H9 (cell line): ENCODE results near the gene TRIM24. TPM values are rescaled to one million over a fixed set of nuclear protein-coding genes. Genes with fewer than 3 reads are reported as not detected.

Experiments used
- DNase-seq: peaks from one replicate; pipeline ENCODE4 v3.0.0-alpha.2; 2017
- H2AFZ ChIP-seq: one replicate; pipeline ENCODE4 v1.6.1; 2013; ENCODE audit warnings: mild to moderate bottlenecking, low read length, control low read depth, moderate library complexity
- H2AK5ac ChIP-seq: 2 replicates; pipeline ENCODE4 v1.6.1; 2013; ENCODE audit warnings: low read length, control low read depth, mixed read lengths; ENCODE audit not compliant: insufficient read length
- H2BK120ac ChIP-seq: one replicate; pipeline ENCODE4 v1.6.1; 2013; ENCODE audit warnings: low read depth, mild to moderate bottlenecking, low read length, control low read depth, inconsistent platforms; ENCODE audit not compliant: poor library complexity, severe bottlenecking
- H2BK12ac ChIP-seq: 2 replicates; pipeline ENCODE4 v1.6.1; 2013; ENCODE audit warnings: low read length, control low read depth, mixed read lengths, low read depth; ENCODE audit not compliant: insufficient read length
- H2BK15ac ChIP-seq: 2 replicates; pipeline ENCODE4 v1.6.1; 2013; ENCODE audit warnings: low read depth, low read length, control low read depth
- H2BK20ac ChIP-seq: one replicate; pipeline ENCODE4 v1.6.1; 2013; ENCODE audit warnings: low read depth, mild to moderate bottlenecking, low read length, control low read depth, inconsistent platforms; ENCODE audit not compliant: poor library complexity, severe bottlenecking
- H2BK5ac ChIP-seq: 2 replicates; pipeline ENCODE4 v1.6.1; 2013; ENCODE audit warnings: low read length, control low read depth, mixed read lengths; ENCODE audit not compliant: insufficient read length
- H3K14ac ChIP-seq: 2 replicates; pipeline ENCODE4 v1.6.1; 2013; ENCODE audit warnings: low read length, control low read depth; ENCODE audit not compliant: insufficient read depth
- H3K18ac ChIP-seq: 2 replicates; pipeline ENCODE4 v1.6.1; 2013; ENCODE audit warnings: low read depth, mild to moderate bottlenecking, mixed read lengths, low read length, control low read depth; ENCODE audit not compliant: insufficient read length
- H3K23ac ChIP-seq: 2 replicates; pipeline ENCODE4 v1.6.1; 2013; ENCODE audit warnings: low read length, control low read depth, mixed read lengths, low read depth; ENCODE audit not compliant: insufficient read length
- H3K23me2 ChIP-seq: 2 replicates; pipeline ENCODE4 v1.6.1; 2013; ENCODE audit warnings: low read depth, mild to moderate bottlenecking, mixed read lengths, low read length, control low read depth; ENCODE audit not compliant: insufficient read length, poor library complexity, severe bottlenecking
- H3K27ac ChIP-seq: 2 replicates; pipeline ENCODE4 v1.5.1; 2013; ENCODE audit warnings: low read length, control low read depth, mixed read lengths, low read depth; ENCODE audit not compliant: insufficient read length
- H3K27me3 ChIP-seq: 2 replicates; pipeline ENCODE4 v1.6.1; 2013; ENCODE audit warnings: low read length, control low read depth, inconsistent platforms; ENCODE audit not compliant: insufficient read depth
- H3K4ac ChIP-seq: 2 replicates; pipeline ENCODE4 v1.6.1; 2013; ENCODE audit warnings: low read depth, mild to moderate bottlenecking, control low read depth, inconsistent platforms, low read length, moderate library complexity
- H3K4me1 ChIP-seq: 2 replicates; pipeline ENCODE4 v1.6.1; 2013; ENCODE audit warnings: low read length, control low read depth, inconsistent platforms; ENCODE audit not compliant: insufficient read depth
- H3K4me2 ChIP-seq: 2 replicates; pipeline ENCODE4 v1.6.1; 2013; ENCODE audit warnings: low read length, control low read depth, mixed read lengths; ENCODE audit not compliant: insufficient read length, insufficient read depth
- H3K56ac ChIP-seq: 2 replicates; pipeline ENCODE4 v1.6.1; 2013; ENCODE audit warnings: low read depth, mild to moderate bottlenecking, mixed read lengths, low read length, control low read depth; ENCODE audit not compliant: insufficient read length
- H3K79me1 ChIP-seq: 2 replicates; pipeline ENCODE4 v1.6.1; 2013; ENCODE audit warnings: low read depth, mild to moderate bottlenecking, moderate library complexity, low read length, control low read depth, inconsistent platforms; ENCODE audit not compliant: insufficient read depth, poor library complexity, severe bottlenecking
- H3K79me2 ChIP-seq: 2 replicates; pipeline ENCODE4 v1.6.1; 2013; ENCODE audit warnings: low read length, control low read depth, inconsistent platforms; ENCODE audit not compliant: insufficient read depth
- H3K9ac ChIP-seq: 2 replicates; pipeline ENCODE4 v1.6.1; 2013; ENCODE audit warnings: low read length, control low read depth, mixed read lengths; ENCODE audit not compliant: insufficient read length; ENCODE audit errors: extremely low read depth
- H3K9me3 ChIP-seq: one replicate; pipeline ENCODE4 v1.6.1; 2013; ENCODE audit warnings: low read depth, low read length, inconsistent platforms; ENCODE audit not compliant: control insufficient read depth
- H3T11ph ChIP-seq: one replicate; pipeline ENCODE4 v1.6.1; 2013; ENCODE audit warnings: mild to moderate bottlenecking, low read length, control low read depth, inconsistent platforms
- H4K20me1 ChIP-seq: one replicate; pipeline ENCODE4 v1.6.1; 2013; ENCODE audit not compliant: control insufficient read depth, insufficient read length, insufficient read depth
- H4K5ac ChIP-seq: 2 replicates; pipeline ENCODE4 v1.6.1; 2013; ENCODE audit warnings: low read depth, mild to moderate bottlenecking, mixed read lengths, low read length, control low read depth; ENCODE audit not compliant: insufficient read length
- H4K8ac ChIP-seq: replicated peaks from 2 replicates; pipeline ENCODE4 v1.6.1; 2013; ENCODE audit warnings: low read length, control low read depth, mixed read lengths, low read depth; ENCODE audit not compliant: insufficient read length
- H4K91ac ChIP-seq: 2 replicates; pipeline ENCODE4 v1.6.1; 2013; ENCODE audit warnings: low read depth, mild to moderate bottlenecking, moderate library complexity, mixed read lengths, low read length, control low read depth; ENCODE audit not compliant: insufficient read length
- H3K27ac Mint-ChIP-seq, 3 experiments: 2 replicates in 2 of 3; 3 replicates in 1 of 3; pipeline ENCODE4 v1.8.0; 2020 to 2021; ENCODE audit warnings: mixed read lengths in 3 of 3, mild to moderate bottlenecking in 1 of 3, moderate library complexity in 1 of 3
- H3K27me3 Mint-ChIP-seq: 2 replicates; pipeline ENCODE4 v1.8.0; 2021; ENCODE audit warnings: low read depth, mild to moderate bottlenecking, moderate library complexity, mixed read lengths
- H3K36me3 Mint-ChIP-seq, 3 experiments: 2 replicates in 2 of 3; 3 replicates in 1 of 3; pipeline ENCODE4 v1.8.0; 2020 to 2021; ENCODE audit warnings: low read depth in 3 of 3, mixed read lengths in 3 of 3; ENCODE audit not compliant: insufficient read depth in 1 of 3
- H3K4me1 Mint-ChIP-seq, 2 experiments: 2 replicates each; pipeline ENCODE4 v1.8.0; 2020; ENCODE audit warnings: mixed read lengths in 2 of 2
- H3K4me3 Mint-ChIP-seq, 2 experiments: 2 replicates in 1 of 2; 3 replicates in 1 of 2; pipeline ENCODE4 v1.8.0; 2020 to 2021; ENCODE audit warnings: mild to moderate bottlenecking in 2 of 2, mixed read lengths in 2 of 2, moderate library complexity in 1 of 2
- H3K9me3 Mint-ChIP-seq, 2 experiments: 2 replicates in 1 of 2; 3 replicates in 1 of 2; pipeline ENCODE4 v1.8.0; 2020; ENCODE audit warnings: mild to moderate bottlenecking in 2 of 2, mixed read lengths in 2 of 2, moderate library complexity in 1 of 2
- CTCF ChIP-seq: fragments of 200-600 bp; sonication (generic); conservative IDR thresholded peaks from 3 replicates; pipeline ENCODE4 v1.8.0; 2021; ENCODE audit warnings: antibody characterized with exemption, mild to moderate bottlenecking
- total RNA-seq: library from RNA; stranded (reverse); gene quantifications from 2 replicates; pipeline ENCODE4 v1.2.1, GENCODE V29; 2021

The TRIM24 gene
- total RNA-seq, 1 experiment from 2014 or later = 260 TPM

GRCh38 chr7:138618933-138619332 lies 158.9 kb downstream of the TRIM24 start:
- Histone ChIP-seq H2BK5ac (no peak overlapping the region), H2BK20ac (no peak overlapping the region), H3K4me1 (no peaks in the 10 kb centered on the region), H3K9ac (no peak overlapping the region), H3K4me2 (no peak overlapping the region), H3K56ac (no peak overlapping the region), H3K23ac (no peak overlapping the region), H3K23me2 (no peaks in the 10 kb centered on the region), H3K27ac (no peak overlapping the region), H3K18ac (no peak overlapping the region), H3K79me2 (no peaks in the 10 kb centered on the region), H3T11ph (no peak overlapping the region), H2AFZ (no peak overlapping the region), H4K91ac (no peak overlapping the region), H3K27me3 (no peaks in the 10 kb centered on the region), H3K9me3 (no peaks in the 10 kb centered on the region), H3K14ac (no peak overlapping the region), H2BK12ac (no peak overlapping the region), H3K79me1 (no peaks in the 10 kb centered on the region), H4K8ac (no peak overlapping the region), H4K5ac (no peak overlapping the region), H4K20me1 (no peaks in the 10 kb centered on the region), H2AK5ac (no peak overlapping the region), H2BK120ac (no peak overlapping the region), H2BK15ac (no peak overlapping the region), H3K4ac (no peak overlapping the region)
- no peak for TF ChIP-seq CTCF
- no peak for DNase-seq
- Mint-ChIP-seq H3K27ac (no peak overlapping the region), H3K9me3 (no peaks in the 10 kb centered on the region), H3K27me3 (no peaks in the 10 kb centered on the region; the same call in 1 of the 2 replicates), H3K4me1 (no peaks in the 10 kb centered on the region; a peak in 1 of 4 replicates), H3K4me3 (no peak overlapping the region), H3K36me3 (no peaks in the 10 kb centered on the region)
